ENCODE measurements around the gene OGDHL. TPM values are rescaled to one million over a fixed set of nuclear protein-coding genes. Genes with fewer than 3 reads are reported as not detected.

The OGDHL gene
- total RNA-seq, 1 experiment from 2014 or later = 2.4 TPM

GRCh38 chr10:49696311-49696710, 65.8 kb downstream of the OGDHL start:
- no peaks in the 10 kb centered on the region for H3K27me3 ChIP-seq
- DNase-seq = no peak
- H3K27ac ChIP-seq = no peak overlapping the region
- H3K4me1 ChIP-seq = no peaks in the 10 kb centered on the region
- no peak overlapping the region for H3K4me3 ChIP-seq
- H3K36me3 ChIP-seq = no peaks in the 10 kb centered on the region
- no peaks in the 10 kb centered on the region for H3K9me3 ChIP-seq (replicated peaks)

DNA sequence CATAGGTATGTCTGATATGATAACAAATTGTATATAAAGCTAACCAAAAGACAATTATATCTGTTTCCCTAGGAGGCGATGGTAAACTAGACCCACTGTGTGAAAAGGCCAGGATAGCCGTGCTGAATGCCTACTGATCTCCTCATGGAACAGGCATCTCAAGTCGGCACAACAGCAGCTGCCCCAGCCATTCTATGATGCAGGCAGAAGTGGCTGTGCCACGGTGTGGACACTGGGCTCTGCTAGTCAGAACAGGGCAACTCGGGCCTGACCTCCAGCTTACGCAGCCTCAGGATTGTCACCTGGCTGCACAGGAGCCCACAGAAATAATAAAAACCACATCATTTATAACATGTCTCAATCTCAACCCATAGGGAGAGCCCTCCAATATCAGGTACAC, 67.7 kb downstream of the OGDHL start:
- no peaks in the 10 kb centered on the region for H3K4me1 ChIP-seq
- H3K9me3 ChIP-seq (replicated peaks) = no peaks in the 10 kb centered on the region
- no peak for DNase-seq
- no peaks in the 10 kb centered on the region for H3K36me3 ChIP-seq
- H3K27me3 ChIP-seq = no peaks in the 10 kb centered on the region
- no peak overlapping the region for H3K27ac ChIP-seq
- no peak overlapping the region for H3K4me3 ChIP-seq

GRCh38 chr10:49691588-49691987, 70.5 kb downstream of the OGDHL start:
- Histone ChIP-seq H3K27ac (no peak overlapping the region), H3K9me3 (replicated peaks) (no peaks in the 10 kb centered on the region), H3K36me3 (no peaks in the 10 kb centered on the region), H3K27me3 (no peaks in the 10 kb centered on the region), H3K4me3 (no peak overlapping the region), H3K4me1 (no peaks in the 10 kb centered on the region)
- no peak for DNase-seq

DNA sequence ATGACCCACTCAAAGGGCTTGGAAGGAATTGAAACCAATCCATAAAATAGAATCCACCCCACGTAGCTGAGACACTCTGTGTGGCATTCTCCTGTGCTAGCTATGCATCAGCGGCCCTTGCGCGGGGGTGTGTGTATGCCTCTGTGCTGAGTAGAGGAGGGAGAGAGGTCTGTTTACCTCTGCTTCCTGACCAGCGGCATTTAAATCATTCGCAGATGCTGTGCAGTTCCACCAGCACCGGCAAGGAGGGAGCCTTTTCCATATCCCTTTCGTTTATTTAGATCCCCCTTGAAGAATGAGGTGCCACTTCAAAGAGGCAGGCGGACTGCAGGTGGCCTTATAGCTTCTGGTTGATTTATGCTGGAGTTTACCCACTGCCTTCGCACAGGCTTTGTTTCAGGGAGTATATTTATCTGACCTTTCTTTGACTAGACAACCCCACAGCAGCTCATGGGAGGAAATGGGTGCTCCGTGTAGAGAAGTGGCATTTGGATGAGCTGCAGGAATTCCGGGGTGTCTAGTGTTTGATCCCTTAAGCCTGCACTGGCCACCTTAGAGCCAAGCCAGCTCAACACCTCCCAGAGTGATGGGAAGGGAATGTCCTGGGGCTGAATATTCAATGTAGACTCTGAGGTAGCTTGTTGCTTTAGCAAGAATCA, 71.3 kb downstream of the OGDHL start:
- Histone ChIP-seq H3K27ac (no peak overlapping the region), H3K4me1 (no peaks in the 10 kb centered on the region), H3K9me3 (replicated peaks) (no peaks in the 10 kb centered on the region), H3K4me3 (no peak overlapping the region), H3K36me3 (no peaks in the 10 kb centered on the region), H3K27me3 (no peaks in the 10 kb centered on the region)
- no peak for DNase-seq

GRCh38 chr10:49689882-49690510, 72.1 kb downstream of the OGDHL start:
- Histone ChIP-seq H3K9me3 (replicated peaks) (no peaks in the 10 kb centered on the region), H3K4me1 (no peaks in the 10 kb centered on the region), H3K27me3 (no peaks in the 10 kb centered on the region), H3K36me3 (no peaks in the 10 kb centered on the region), H3K27ac (no peak overlapping the region), H3K4me3 (no peak overlapping the region)
- no peak for DNase-seq

GRCh38 chr10:49688920-49689319, 73.2 kb downstream of the OGDHL start:
- no peak for DNase-seq
- no peaks in the 10 kb centered on the region for H3K9me3 ChIP-seq (replicated peaks)
- no peaks in the 10 kb centered on the region for H3K27me3 ChIP-seq
- no peaks in the 10 kb centered on the region for H3K4me1 ChIP-seq
- no peak overlapping the region for H3K4me3 ChIP-seq
- H3K36me3 ChIP-seq = no peaks in the 10 kb centered on the region
- H3K27ac ChIP-seq = no peak overlapping the region

GRCh38 chr10:49688261-49688846, 73.8 kb downstream of the OGDHL start:
- H3K9me3 ChIP-seq (replicated peaks) = no peaks in the 10 kb centered on the region
- no peaks in the 10 kb centered on the region for H3K27me3 ChIP-seq
- H3K36me3 ChIP-seq = no peaks in the 10 kb centered on the region
- no peak overlapping the region for H3K27ac ChIP-seq
- H3K4me1 ChIP-seq = no peaks in the 10 kb centered on the region
- no peak overlapping the region for H3K4me3 ChIP-seq
- DNase-seq = no peak

- Histone ChIP-seq H3K4me1 (no peaks in the 10 kb centered on the region), H3K36me3 (no peaks in the 10 kb centered on the region), H3K9me3 (replicated peaks) (no peaks in the 10 kb centered on the region), H3K27ac (no peak overlapping the region), H3K4me3 (no peak overlapping the region), H3K27me3 (no peaks in the 10 kb centered on the region)
- DNase-seq = no peak
Measured at GRCh38 chr10:49686651-49687050, 75.5 kb downstream of the OGDHL start.

Other genes starting within 250 kb of the OGDHL start
- gene ERCC6, start 223.2 kb downstream of the OGDHL start, total RNA-seq (2014; rRNA removed; shearing (Covaris generic)) = 5.7 and 7.1 TPM in 2 replicates
- not detected in 2 replicates for gene SLC18A3, start 152.0 kb downstream of the OGDHL start, total RNA-seq (2014; rRNA removed; shearing (Covaris generic))
- gene CHAT, start 148.3 kb downstream of the OGDHL start, total RNA-seq (2014; rRNA removed; shearing (Covaris generic)) = not detected in 2 replicates
- not detected in 2 replicates for gene C10orf53, start 82.7 kb downstream of the OGDHL start, total RNA-seq (2014; rRNA removed; shearing (Covaris generic))
- gene PARG, start 179.7 kb upstream of the OGDHL start, total RNA-seq (2014; rRNA removed; shearing (Covaris generic)) = 24.0 and 25.6 TPM in 2 replicates
- gene TIMM23B, start 179.7 kb upstream of the OGDHL start, total RNA-seq (2014; rRNA removed; shearing (Covaris generic)) = 12.5 and 14.7 TPM in 2 replicates
- 4.6 and 4.9 TPM in 2 replicates for gene AGAP6, start 226.1 kb upstream of the OGDHL start, total RNA-seq (2014; rRNA removed; shearing (Covaris generic))

All from SJCRH30 (cell line).